MCF 10A (cell line): ENCODE results near the gene NAA10. TPM values are rescaled to one million over a fixed set of nuclear protein-coding genes. Genes with fewer than 3 reads are reported as not detected.

Source experiments
- BruUV-seq: library from RNA; stranded (reverse); fragments of 400-500 nt; replicated peaks from 2 replicates; lab custom pipeline; 2021; lab: Mats Ljungman, UMichigan
- CTCF ChIA-PET: fragments of 300-600 bp; sonication (Branson Sonifier 250); formaldehyde crosslinking; extraction: SDS; loops from one replicate; lab custom pipeline; 2021; ENCODE audit warnings: antibody characterized with exemption, inconsistent platforms; lab: Yijun Ruan, JAX
- POLR2A ChIA-PET: fragments of 300-600, 350-650 bp; sonication (Branson Sonifier 250); formaldehyde crosslinking; extraction: SDS; loops from one replicate; lab custom pipeline; 2020; ENCODE audit warnings: antibody characterized with exemption, inconsistent platforms; lab: Yijun Ruan, JAX
- DNase-seq: peaks from one replicate; pipeline ENCODE4 v3.0.0-alpha.2; 2018; ENCODE audit not compliant: unreplicated experiment
- H3K27ac Mint-ChIP-seq: one replicate; pipeline ENCODE4 v1.8.0; 2022; ENCODE audit warnings: mild to moderate bottlenecking, low read depth, mixed read lengths; ENCODE audit not compliant: unreplicated experiment
- H3K27me3 Mint-ChIP-seq: one replicate; pipeline ENCODE4 v1.8.0; 2022; ENCODE audit warnings: mixed read lengths; ENCODE audit not compliant: insufficient read depth, unreplicated experiment
- H3K36me3 Mint-ChIP-seq: one replicate; pipeline ENCODE4 v1.8.0; 2022; ENCODE audit warnings: mild to moderate bottlenecking, moderate library complexity, mixed read lengths; ENCODE audit not compliant: insufficient read depth, unreplicated experiment
- H3K4me1 Mint-ChIP-seq: one replicate; pipeline ENCODE4 v1.8.0; 2022; ENCODE audit warnings: mixed read lengths; ENCODE audit not compliant: insufficient read depth, unreplicated experiment
- H3K4me3 Mint-ChIP-seq: one replicate; pipeline ENCODE4 v1.8.0; 2022; ENCODE audit warnings: mild to moderate bottlenecking, moderate library complexity, mixed read lengths; ENCODE audit not compliant: unreplicated experiment
- H3K9me3 Mint-ChIP-seq: one replicate; pipeline ENCODE4 v1.8.0; 2022; ENCODE audit warnings: mixed read lengths; ENCODE audit not compliant: unreplicated experiment
- intact Hi-C: fragments of 100-400 bp; cut with micrococcal nuclease; formaldehyde crosslinking; loops from 2 replicates; pipeline ENCODE4 v1.14.1; 2022
- total RNA-seq: library from RNA; stranded (reverse); gene quantifications from 2 replicates; pipeline ENCODE4 v1.2.3, GENCODE V29; 2022
- TF ChIP-seq, protein P1 (sequence below): fragments of 200-600 bp; IDR thresholded peaks from one replicate; pipeline ENCODE4 v1.8.0; 2022; ENCODE audit warnings: antibody characterized with exemption, mild to moderate bottlenecking; ENCODE audit not compliant: unreplicated experiment

Gene NAA10
- total RNA-seq, 1 experiment from 2014 or later: 166 TPM

DNA sequence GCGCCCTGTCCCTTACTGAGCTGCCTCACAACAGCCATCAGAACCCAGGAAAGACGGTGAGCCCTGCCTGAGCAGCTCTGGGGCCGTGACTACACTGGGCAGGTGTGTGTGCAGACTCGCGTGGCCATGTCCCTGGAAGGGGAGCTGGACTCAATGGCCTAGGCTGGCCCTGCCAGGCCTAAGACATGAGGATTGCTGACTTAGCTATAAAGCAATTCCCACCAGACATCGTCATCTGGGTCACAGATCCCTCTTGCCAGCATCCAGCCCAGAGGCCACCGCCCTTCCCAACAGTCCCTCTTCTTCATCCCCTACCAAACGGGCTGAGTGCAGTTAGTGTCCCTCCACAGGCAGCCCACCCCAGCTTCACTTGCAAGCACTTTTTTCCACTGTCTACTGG is 3.7 kb downstream of the NAA10 start:
- Mint-ChIP-seq H3K36me3 (peaks cover 10% of the 10 kb centered on the region), H3K4me1 (no peaks in the 10 kb centered on the region), H3K4me3 (no peak overlapping the region), H3K27me3 (peaks cover under 1% of the 10 kb centered on the region), H3K27ac (no peak overlapping the region), H3K9me3 (no peaks in the 10 kb centered on the region)
- POLR2A ChIA-PET: no interaction called here
- intact Hi-C loops: no loop called here
- DNase-seq: no peak
- CTCF ChIA-PET: interaction anchor here (2.2 to 3.9 kb wide), 2 partner anchors 8 to 16 kb away, joined by 10 to 17 read pairs; no protein-coding TSS in a partner anchor
- BruUV-seq: no TSS peak
- TF ChIP-seq, protein P1, sequence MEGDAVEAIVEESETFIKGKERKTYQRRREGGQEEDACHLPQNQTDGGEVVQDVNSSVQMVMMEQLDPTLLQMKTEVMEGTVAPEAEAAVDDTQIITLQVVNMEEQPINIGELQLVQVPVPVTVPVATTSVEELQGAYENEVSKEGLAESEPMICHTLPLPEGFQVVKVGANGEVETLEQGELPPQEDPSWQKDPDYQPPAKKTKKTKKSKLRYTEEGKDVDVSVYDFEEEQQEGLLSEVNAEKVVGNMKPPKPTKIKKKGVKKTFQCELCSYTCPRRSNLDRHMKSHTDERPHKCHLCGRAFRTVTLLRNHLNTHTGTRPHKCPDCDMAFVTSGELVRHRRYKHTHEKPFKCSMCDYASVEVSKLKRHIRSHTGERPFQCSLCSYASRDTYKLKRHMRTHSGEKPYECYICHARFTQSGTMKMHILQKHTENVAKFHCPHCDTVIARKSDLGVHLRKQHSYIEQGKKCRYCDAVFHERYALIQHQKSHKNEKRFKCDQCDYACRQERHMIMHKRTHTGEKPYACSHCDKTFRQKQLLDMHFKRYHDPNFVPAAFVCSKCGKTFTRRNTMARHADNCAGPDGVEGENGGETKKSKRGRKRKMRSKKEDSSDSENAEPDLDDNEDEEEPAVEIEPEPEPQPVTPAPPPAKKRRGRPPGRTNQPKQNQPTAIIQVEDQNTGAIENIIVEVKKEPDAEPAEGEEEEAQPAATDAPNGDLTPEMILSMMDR: no peak

DNA sequence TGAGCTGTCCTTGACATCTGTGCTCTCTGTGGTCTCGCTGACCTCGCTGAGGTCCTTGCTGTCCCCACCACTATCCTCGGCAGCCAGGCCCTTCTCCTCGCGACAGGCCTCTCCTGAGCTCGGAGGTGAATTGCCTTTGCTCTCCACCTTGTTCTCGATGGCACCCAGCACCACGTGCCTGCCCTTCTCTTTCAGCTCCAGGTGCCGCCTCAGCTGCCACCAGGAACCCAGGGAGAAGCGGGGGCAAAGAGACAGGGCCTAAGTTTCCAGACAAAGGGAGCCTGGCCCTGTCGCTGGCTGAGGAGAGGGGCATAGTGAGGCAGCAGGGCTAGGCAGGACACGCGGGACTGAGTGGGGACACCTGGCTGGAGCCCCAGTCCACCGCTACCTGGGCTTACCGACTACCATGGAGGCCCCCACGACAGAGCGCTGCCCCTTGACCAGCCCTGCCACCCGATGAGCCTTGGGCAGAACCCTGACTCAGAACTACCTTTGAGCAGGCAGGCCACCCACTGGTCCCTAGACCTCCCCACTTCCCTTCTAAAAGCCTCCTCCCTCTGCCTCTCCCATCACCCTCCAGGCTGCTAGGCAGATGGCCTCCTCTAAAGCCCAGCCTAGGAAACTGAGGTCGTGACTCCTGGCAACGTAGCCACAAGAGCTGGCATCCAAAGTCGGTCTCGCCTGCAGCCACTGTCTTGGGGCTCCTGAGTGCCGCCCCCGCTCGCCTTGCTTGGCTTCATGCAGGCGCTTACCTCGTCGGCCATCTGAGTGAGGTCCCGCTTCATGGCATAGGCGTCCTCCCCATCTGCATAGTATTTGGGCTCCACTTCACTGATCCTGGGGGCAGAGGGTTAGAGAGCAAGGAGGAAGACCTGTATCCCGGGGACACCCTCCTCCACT is 4.6 kb downstream of the NAA10 start:
- peaks cover 10% of the 10 kb centered on the region for H3K36me3 Mint-ChIP-seq
- TF ChIP-seq, protein P1: no peak
- intact Hi-C loops: no loop called here
- POLR2A ChIA-PET: interaction anchor here (0.7 kb wide), 1 partner anchor 17 kb away, joined by 4 read pairs; no protein-coding TSS in a partner anchor
- no peak overlapping the region for H3K27ac Mint-ChIP-seq
- CTCF ChIA-PET: interaction anchor here (0.5 to 2.2 kb wide), 5 partner anchors 17 to 164 kb away, joined by 3 to 10 read pairs (median 3); no protein-coding TSS in a partner anchor
- no peaks in the 10 kb centered on the region for H3K9me3 Mint-ChIP-seq
- no peak for DNase-seq
- no TSS peak for BruUV-seq
- no peaks in the 10 kb centered on the region for H3K4me1 Mint-ChIP-seq
- no peak overlapping the region for H3K4me3 Mint-ChIP-seq
- no peaks in the 10 kb centered on the region for H3K27me3 Mint-ChIP-seq

DNA sequence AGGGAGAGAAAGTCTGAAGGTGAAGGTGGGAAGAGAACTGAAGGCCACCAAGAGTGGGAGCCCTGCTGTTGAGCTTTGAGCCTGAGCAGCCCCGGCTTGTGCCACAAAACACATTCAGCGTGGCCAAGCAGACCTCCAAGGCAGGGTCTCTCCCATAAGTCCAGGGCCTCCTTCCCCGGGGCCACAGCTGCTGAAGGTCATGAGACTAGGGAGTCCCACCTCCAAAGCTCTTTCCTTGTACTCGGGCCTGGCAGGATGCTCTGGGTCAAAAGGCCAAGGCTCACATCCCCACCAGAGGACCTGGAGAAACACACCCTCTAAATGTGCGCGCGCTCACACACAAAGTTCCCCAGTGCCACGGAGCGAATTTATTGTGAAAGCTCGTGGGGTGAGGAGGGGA is 5.3 kb downstream of the NAA10 start:
- no peak for DNase-seq
- Mint-ChIP-seq H3K4me1 (no peaks in the 10 kb centered on the region), H3K27ac (peak overlapping the region; percentile 74), H3K4me3 (no peak overlapping the region), H3K9me3 (no peaks in the 10 kb centered on the region), H3K36me3 (peaks cover 10% of the 10 kb centered on the region), H3K27me3 (no peaks in the 10 kb centered on the region)
- ChIA-PET POLR2A (no interaction called here), CTCF (interaction anchor here (0.6 to 0.7 kb wide), 2 partner anchors 152 to 163 kb away, joined by 3 to 4 read pairs; no protein-coding TSS in a partner anchor)
- TF ChIP-seq, protein P1: no peak
- intact Hi-C loops: no loop called here
- BruUV-seq: no TSS peak

DNA sequence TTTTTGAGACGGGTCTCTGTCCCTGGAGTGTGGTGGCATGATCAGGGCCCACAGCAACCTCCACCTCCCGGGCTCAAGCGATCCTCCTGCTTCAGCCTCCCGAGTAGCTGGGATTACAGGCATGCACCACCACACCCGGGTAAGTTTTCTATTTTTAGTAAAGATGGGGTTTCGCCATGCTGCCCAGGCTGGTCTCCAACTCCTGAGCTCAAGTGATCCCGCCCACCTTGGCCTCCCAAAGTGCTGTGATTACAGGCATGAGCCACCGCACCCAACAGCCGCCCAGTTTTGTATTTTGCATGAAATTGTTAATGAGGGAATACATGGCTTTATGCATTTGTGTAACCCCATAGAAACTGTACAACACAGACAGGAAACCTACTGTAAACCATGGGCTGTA is 6.0 kb downstream of the NAA10 start:
- no peak for DNase-seq
- Mint-ChIP-seq H3K4me3 (peak overlapping the region; percentile 79), H3K36me3 (peaks cover 10% of the 10 kb centered on the region), H3K4me1 (no peaks in the 10 kb centered on the region), H3K27ac (peak overlapping the region; percentile 74), H3K9me3 (no peaks in the 10 kb centered on the region), H3K27me3 (no peaks in the 10 kb centered on the region)
- intact Hi-C loops: no loop called here
- ChIA-PET CTCF (interaction anchor here (0.6 to 1.3 kb wide), 4 partner anchors 18 to 444 kb away, joined by 3 to 5 read pairs (median 3); no protein-coding TSS in a partner anchor), POLR2A (interaction anchor here (0.6 to 2.7 kb wide), 10 partner anchors 11 to 330 kb away, joined by 3 to 25 read pairs (median 6); partner anchors contain the start of genes HCFC1, IDH3G, PLXNB3 and SSR4)
- no TSS peak for BruUV-seq
- TF ChIP-seq, protein P1: no peak
